NCI-H2029 treated with DMSO at 0.1 percent for 48 hours (cell line): ENCODE results near the gene NOS1.
"Not testable (repeated sequence)": the region's sequence is repeated elsewhere in the genome, so short reads cannot be mapped to it uniquely, and the experiment has no call there.

Experiments used
- DNase-seq: peaks from one replicate; lab custom pipeline; 2025; lab: John Stamatoyannopoulos, UW

NOS1 gene

DNA sequence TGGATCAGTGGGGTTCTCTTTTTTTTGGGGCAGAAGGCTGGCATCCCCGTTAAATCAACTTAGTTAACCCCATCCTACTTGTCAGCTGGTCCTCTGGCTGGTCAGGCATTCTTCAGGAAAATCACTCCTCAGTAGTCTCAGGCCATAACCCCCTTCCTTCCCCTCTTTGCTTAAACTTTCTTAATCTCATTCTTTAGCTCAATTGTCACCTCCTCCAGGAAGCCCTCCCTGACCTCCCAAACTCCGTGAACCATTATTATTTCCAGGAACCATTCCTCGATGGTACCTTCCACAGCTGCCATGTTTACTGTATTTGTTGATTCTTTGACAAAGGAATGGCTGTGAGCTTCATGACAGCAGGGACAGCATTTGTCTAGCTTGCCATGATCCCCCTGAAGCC is 98.7 kb downstream of the NOS1 start:
- no peak for DNase-seq

DNA sequence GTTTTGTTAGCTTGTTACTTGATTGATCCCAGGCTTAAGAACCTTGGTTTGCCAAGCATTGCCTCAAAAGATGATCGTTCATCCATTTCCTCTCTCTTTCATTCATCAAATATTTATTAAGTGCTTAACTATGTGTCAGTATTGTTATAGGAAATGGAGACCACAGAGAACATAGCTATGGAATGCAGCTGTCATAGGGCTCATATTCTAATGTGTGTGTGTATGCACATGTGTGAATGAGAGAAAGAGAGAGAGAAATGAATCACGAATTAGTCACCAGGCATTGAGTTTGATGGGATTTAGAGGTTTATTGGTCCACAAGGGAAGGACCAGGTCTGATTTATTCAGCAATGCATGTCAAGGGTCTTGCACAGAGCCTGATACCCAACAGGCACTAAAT is 100.2 kb downstream of the NOS1 start:
- DNase-seq, result no peak

DNA sequence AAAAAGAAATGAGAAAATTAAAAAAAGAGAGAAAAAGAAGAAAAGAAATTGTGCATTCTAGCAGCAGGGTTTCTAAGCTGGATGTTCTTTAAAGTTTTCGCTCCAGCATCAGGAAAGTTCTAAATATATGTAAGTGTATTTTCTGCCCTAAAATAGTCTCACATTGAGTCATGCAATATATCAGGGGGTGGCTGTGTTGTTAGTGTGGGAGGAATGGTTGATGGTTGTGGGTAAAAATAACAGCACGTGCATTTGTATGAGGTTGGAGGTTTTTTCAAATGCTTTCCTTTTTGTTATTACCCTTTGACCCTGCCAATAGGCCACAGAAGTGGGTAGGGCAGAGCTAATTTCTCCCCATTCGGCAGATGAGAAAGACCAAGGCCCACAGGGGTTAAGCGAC is 106.0 kb downstream of the NOS1 start:
- no peak for DNase-seq

DNA sequence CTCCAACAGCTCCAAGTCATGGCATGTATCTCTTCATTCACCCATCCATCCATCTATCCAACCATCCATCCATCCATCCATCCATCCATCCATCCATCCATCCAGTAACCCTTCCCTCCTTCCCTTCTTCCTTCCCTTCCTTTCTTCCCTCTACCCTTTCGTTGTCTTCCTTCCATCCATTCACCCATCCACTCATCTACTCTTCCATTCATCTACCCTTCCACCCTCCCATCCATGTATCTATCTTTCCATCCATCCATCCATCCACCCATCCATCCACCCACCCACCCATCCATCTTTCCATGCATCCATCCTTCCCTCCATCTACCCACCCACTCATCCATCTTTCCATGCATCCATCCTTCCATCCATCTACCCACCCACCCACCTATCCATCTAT is 117.9 kb downstream of the NOS1 start:
- no peak for DNase-seq

DNA sequence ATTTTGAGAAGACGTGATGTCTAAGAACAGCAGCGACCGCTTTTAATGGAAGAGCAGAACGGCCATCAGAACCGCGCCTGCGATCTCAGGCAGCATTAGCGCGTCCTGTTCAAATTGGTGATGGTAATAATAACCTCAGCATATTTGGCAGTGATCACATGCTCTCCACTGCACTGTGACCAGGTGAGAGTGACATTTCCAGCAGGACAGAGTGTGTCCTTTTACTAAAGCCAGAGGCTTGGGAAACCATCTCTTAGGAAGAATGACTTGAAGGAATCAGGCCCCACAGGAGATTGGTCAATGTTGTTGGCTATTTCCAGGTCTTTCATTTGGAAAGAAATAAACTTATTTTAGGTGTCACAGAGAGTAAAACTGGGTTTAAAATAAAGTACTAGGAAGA is 119.7 kb downstream of the NOS1 start:
- DNase-seq, result no peak

DNA sequence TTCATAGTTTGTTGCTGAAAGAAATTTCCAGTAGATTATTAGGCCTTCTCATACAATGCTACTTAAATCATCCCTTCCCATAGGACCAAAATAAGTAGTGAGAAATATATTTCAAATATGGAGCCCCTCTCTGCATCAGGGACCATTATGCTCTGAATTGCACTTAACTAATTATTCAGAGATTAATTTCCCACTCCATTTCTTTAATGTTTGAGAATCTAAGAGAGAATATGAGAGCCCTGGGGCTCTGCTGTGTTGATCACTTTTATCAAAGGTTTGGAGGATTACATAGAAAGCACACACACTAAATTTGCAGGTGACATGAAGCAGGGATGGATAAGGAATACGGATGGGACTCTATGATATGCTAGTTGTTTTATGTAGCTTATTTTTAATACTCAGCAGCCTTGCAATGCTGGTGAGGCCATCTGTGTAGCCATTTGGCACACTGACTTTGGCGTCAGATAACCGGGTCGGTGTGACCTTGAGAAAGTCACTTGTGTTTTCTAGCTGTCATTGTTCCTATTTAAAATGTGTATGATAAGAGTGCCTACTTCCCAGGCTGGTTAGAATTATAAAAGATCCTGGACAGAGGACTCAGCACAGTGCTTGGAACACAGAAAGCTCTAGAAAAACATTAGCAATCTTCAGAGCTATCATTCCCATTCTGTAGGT is 121.2 kb downstream of the NOS1 start:
- DNase-seq, result no peak

DNA sequence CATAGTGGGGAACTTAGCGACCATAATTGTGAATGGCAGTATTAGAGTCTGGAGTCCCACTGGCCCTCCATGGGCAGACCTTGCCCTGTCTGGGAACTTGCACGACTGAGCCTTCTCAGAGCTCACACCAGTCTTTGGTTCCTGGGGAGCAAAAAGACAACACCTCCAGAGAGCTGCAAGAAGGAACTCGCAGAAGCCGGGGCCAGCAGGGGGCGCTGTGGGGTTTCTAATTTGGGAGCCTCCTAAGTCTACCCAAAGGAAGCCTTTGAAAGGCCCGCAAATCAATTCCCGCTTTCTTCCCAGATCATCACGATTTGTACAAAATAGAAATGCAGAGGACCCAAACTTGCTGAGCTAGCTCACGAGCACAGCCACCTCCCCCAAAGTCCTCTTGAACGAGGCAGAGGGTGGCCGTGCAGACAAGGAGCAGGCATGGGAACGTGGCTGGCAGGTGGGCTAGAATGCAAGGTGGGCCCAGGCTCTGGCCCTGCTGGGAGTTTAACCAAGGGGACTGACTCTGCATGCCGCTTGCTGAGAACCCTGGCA is 124.9 kb downstream of the NOS1 start:
- peak; percentile 29 for DNase-seq

DNA sequence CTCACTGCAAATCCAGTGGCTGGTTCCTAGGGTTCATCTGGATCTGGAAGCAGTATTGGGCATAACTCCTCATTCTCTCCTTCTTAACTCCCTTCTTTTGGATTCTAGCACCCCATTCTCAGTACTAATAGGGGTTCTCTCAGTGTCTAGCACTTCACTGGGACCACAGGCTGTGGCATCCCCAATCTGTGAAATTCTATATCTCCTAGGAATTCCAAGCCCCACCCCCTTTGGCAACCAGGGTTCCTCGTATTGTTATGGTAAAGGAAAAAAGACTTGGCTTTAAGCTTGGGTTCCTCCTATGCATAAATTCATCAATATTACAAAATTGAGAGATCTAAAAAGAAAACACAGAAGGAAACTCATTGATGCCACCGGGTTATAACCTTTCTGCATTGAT is 126.2 kb downstream of the NOS1 start:
- DNase-seq, result no peak

DNA sequence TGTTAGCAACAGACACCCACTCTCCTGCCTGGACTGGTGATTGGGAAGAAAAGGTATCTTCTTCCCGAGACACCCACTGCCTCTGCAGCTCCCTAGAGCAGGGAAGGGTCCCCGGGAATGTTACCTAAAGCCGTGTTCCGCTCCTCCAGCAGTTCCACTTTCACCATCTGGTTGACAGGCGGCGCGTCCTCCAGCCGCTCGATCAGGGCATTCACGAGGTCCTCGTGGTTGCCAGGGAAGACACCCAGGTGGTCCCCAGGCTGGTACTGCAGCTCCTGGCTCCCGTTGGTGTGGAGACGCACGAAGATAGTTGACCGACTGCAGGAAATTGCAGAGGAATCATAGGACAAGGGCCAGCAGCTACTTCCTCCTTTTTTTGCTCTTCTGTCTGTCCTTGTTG is 127.0 kb downstream of the NOS1 start:
- no peak for DNase-seq

DNA sequence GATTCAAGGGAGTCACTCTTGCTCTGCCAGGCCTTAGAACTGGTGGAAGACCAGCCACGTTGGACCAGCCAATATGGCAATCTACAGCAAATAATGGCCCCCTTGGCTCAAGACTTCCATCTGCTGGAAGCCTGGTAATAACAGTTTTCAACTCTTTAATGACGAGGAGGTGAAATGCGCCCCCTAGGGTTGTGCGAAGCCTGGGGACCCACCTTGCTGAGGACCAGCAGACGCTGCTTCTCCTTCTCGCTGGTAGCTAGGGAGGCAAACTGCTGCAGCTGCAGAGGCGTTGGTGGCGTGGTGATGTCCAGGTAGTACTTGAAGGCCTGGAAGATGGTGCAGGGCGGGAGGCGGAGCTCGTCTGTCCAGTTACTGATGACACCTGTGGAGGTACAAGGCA is 129.7 kb downstream of the NOS1 start:
- no peak for DNase-seq

DNA sequence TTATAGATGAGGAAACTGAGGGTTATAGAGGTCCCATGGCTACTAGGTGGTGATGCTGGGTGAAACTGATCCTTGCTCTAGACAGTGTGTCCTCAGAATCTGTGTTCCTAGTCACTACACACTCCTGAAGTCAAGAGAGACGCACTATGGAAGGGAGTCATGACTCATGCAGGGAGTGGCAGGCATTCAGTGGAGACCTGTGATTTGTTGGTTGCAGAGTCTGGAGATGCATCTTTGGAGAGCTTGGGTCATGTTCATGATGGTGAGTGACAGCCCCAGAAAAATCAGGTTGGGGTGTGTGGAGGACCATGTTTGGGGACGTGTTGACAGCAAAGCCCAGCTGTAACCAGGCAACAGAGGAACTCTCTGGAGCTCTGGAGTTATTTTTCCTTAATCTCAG is 133.2 kb downstream of the NOS1 start:
- no peak for DNase-seq

DNA sequence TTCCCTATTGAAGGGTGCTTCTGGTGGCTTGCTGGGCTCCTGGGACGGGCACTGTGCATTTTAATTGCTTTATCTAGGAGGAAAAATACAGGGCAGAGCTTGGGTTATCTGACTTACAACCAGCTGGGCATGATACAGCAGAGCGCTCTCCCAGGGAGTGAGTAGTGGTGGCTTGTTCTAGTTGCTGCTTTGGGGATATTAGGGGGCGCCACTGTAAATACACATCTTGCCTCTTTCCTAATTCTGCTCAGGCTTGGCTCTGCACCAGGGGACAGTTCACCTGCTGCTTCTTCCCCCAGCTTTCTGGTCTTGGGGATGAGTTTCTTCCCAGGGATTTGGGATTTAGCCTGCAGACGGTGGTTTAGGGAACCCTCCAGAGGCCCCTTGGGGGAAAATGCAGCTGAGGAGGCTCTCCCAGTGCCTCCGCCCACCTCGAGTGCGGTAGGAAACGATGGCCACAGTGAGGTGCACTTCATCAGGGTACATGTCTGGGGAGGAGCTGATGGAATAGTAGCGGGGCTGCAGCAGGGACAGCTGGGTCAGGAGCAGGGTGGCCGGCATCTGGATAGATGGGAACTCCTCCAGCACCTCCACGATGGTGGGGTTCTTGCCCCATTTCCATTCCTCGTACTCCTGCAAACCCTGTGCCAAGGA is 134.3 kb downstream of the NOS1 start:
- DNase-seq, result no peak

DNA sequence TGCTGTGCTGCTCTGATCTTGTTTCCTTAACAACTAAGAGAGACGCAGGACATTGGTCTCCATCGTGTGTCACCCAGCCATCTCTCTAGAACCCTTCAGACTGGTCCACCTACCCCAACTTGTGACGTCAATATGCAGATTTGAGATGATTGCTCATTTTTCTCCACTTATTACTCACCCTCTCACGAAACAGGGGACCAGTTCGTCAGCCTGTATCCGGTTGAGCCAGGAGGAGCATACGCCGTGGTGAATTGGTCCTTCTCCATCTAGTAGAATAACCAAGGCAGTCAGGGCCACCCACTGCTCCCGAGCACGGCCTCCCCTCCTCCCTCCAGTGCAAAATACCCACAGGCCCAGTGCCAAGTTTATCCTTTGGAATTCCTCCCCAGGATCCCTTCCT is 134.9 kb downstream of the NOS1 start:
- DNase-seq, result no peak

DNA sequence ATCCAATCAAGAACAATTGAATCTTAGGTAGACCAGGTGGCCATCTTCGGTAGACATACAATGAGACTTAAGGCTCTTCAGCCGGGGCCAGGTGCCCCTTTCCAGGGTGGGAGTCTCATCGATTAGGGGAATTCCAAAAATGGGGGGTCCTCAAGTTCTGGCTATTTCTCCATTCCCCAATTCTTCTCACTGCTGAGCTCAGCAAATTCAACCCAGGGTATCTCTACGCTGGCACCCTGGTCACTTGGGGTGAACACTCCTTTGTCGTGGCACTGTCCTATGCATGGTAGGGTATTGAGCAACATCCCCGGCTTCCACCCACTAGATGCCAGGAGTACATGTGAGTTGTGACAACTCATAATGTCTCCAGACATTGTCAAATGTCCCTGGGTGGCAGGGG is 136.2 kb downstream of the NOS1 start:
- no peak for DNase-seq

DNA sequence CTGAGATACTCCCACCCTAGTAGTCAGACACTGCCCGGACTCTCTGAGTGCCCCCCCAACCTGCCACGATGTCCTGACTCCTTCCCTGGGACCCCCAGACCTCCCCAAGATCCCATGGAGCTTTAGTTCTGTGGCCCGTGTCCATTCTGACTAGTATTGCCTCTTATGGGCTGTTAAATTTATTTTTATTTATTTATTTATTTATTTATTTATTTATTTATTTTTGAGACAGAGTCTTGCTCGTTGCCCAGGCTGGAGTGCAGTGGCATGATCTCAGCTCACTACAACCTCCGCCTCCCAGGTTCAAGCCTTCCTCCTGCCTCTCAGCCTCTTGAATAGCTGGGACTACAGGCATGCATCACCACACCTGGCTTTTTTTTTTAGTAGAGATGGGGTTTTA is 140.5 kb downstream of the NOS1 start:
- not testable (repeated sequence) for DNase-seq

DNA sequence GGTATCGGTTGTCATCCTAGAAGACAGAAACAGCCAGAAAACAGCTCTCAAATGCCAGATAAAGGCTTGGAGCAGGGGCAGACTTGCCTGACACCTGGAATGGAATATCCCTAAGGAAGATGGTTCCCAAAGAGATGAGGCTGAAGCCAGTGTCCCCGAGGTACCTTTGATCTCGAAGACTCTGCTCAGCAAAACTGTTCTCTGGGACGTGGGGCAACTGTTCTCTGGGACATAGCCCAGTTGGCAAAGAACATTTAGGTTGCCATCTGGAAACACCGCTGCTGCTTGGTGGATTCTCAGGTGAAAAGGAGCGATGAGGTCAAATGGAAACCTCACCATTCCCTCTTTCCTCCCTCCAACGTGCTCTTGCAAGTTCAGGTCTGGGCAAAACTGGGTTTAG is 143.3 kb downstream of the NOS1 start:
- DNase-seq, result no peak

DNA sequence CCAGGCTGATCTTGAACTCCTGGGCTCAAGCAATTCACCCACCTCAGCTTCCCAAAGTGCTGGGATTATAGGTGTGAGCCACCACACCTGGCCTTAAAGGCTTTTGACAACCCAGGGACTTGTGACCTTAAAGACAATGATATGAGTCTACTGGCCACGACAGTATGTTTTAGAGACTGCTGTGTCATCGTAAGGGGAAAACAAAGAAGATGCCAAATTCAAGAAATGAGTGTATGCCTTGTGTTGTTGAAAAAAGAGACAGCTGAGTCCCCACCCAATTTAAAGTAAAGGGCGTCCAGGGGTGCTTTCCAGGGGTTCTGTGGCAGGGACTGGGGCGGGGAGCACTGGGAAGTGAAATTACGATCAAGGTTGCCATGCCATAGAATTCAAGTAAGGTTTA is 144.7 kb downstream of the NOS1 start:
- DNase-seq, result no peak

DNA sequence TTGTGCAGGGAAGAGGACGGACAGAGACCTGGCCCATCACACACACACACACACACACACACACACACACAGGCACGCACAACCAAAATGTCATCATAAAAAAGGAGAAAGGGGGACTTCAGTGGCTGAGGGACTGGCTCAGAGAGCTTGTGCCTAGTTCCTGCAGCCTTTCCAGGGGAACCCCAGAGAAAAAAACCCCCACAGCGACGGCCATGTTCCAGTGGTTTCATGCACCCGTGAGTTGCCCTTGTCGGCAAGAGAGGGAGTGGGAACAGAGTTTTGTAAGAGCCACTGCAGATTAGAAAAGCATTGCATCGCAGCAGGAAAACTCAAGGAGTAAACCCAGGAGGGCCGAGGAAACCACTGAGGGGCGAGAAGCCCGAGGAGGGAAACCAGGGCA is 146.6 kb downstream of the NOS1 start:
- no peak for DNase-seq

DNA sequence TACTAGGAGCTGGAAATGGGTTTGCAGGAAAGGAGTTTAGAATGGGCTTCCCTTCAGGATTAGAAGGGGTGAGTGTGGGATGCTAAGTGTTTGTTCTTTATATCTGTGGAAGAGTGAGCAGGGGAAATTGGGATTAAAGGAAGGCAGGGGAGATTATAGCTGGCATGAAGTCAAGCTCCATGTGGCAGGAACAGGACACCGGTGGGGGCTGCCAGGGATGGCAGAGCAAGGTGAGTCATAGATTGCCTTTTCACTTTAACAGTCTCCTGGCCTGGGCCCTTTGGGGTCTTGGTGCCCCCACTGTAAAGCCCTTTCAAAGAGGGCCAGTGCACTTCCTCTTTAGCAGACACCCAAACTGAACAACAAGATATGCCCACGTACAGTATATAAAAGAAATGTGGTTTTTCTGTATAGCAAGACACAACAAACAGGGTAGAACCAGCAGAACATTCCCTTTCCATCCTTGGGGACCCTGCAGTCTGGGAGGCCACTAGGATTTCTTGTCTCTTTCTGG is 148.1 kb downstream of the NOS1 start:
- no peak for DNase-seq

DNA sequence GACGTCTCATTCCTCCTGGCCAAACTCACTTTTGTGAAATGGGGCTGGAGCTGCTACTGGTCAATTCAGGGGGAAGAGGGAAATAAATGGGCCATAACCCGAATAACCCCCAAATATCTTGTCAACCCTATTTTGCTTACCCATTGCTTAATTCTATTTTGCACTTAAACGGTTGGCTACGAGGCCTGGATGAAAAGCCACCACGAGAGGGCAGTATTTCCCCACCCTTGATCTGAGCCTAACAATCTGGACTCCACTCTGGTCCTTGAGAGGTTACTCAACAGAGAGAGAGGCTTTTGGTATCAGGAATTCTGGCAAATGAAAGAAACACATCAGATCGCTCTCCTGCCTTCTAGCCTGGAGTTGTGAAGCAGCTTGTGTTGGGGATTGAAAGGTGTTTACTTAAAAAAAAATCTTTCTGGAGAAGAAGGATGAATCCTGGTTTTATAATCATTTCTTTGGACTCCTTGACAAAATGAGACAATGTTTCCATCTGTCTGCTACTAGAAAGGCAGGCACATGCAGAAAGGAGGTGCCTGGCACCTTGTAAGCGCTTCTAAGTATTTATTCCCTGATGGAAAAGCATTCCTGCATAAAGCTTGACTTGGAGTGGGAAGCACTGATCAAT is 148.7 kb downstream of the NOS1 start:
- peak; percentile 57 for DNase-seq

DNA sequence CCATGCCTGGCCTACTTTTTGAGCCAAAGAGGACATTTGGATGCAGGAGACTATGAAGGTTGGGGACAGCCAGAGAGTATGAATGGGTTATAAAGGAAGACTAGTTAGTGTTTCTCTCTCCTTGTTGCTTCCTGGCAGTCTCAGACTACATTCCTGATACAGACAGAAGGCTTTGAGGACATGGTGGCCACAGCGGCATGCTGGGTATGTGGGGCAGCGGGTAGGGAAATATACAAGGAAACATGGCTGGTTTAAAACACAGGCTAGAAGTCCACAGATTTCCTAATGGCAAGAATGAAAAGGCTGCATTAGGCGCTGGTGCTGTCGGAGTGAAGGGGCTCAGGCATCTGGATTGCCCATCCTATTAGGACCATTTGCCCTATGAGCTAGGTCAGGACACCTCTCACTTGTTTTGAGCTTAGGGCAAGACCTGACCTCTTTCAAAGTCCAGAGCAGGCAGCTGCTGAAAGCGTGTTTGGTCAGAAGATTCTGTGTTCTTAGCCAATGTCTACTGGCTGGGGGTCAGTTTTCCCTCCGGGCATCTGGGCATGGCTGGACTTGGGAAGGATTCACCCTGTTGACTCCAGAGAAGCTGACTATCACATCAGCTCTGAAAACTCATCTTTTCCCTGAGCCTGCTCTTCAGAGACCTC is 151.0 kb downstream of the NOS1 start:
- DNase-seq, result no peak

DNA sequence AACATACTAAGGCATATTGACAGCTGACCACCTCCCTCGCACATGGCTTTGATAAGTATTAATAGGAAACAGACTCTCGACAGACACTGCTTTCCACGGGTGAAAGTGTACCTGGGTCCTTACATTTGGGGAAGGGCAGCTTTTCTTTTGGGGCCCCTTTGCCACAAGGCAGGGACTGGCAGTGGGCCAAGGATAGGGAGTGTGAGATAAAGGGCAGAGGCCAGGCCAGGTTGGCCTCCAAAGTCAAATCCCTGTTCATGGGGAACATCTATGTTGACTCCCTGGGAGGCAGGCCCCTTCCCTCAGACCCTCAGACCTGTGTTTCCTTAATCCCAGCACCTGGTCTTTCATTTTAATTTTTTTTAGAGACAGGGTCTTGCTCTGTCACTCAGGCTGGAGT is 151.8 kb downstream of the NOS1 start:
- DNase-seq, result no peak
